Measurements from ENCODE around the gene SHISAL2B. TPM values are rescaled to one million over a fixed set of nuclear protein-coding genes. Genes with fewer than 3 reads are reported as not detected.

The SHISAL2B gene
- polyA plus RNA-seq, 2 of the 4 experiments (the other 2 are of a cell fraction): not detected

DNA sequence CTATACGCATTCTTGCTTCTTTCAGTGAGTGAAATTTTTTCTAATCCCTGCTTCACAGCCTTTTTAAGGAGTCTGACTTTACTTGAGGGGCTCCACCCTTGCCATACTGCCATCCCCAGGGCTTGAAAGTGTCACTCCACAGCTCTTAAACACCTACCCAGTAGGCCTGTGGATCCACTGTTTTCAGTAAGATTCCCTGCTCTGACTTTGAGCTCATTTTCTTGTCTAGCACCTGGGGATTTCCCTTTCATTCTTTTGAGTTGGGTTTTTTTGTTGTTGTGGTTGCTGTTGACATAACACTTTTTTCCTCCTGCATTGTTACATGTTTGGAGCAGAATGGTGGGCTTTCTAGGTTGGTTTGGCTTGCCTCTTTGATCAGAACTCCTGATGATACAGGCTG is 54.6 kb downstream of the SHISAL2B start:
- Histone ChIP-seq H3K4me3 (no peak overlapping the region), H3K27ac (no peak overlapping the region), H3K4me2 (no peak overlapping the region), H3K4me1 (no peaks in the 10 kb centered on the region), H3K9me3 (no peaks in the 10 kb centered on the region)
- DNase-seq (ENCODE audit: low read depth in 1 of 2, low spot score in 1 of 2) (no peak), ATAC-seq (no peak), FAIRE-seq (no peak)
- CTCF ChIA-PET: no interaction called here
- POLR2A ChIA-PET: no interaction called here
- no peak for TF ChIP-seq TFCP2L1 (CRISPR knock-in tag; IDR thresholded peaks at IDR 0.05)
- no peak for TF ChIP-seq RNF2 (IDR thresholded peaks at IDR 0.05; ENCODE audit: borderline replicate concordance, low read depth)
- no peak for TF ChIP-seq TP53 (CRISPR knock-in tag; IDR thresholded peaks at IDR 0.05)
- no peak for TF ChIP-seq KDM1A (IDR thresholded peaks at IDR 0.05; ENCODE audit: low read depth)
- TF ChIP-seq NFE2L2 (conservative IDR thresholded peaks at IDR 0.05; ENCODE audit: low read length): no peak
- TF ChIP-seq JUNB (IDR thresholded peaks at IDR 0.05): no peak
- TF ChIP-seq, protein P1, sequence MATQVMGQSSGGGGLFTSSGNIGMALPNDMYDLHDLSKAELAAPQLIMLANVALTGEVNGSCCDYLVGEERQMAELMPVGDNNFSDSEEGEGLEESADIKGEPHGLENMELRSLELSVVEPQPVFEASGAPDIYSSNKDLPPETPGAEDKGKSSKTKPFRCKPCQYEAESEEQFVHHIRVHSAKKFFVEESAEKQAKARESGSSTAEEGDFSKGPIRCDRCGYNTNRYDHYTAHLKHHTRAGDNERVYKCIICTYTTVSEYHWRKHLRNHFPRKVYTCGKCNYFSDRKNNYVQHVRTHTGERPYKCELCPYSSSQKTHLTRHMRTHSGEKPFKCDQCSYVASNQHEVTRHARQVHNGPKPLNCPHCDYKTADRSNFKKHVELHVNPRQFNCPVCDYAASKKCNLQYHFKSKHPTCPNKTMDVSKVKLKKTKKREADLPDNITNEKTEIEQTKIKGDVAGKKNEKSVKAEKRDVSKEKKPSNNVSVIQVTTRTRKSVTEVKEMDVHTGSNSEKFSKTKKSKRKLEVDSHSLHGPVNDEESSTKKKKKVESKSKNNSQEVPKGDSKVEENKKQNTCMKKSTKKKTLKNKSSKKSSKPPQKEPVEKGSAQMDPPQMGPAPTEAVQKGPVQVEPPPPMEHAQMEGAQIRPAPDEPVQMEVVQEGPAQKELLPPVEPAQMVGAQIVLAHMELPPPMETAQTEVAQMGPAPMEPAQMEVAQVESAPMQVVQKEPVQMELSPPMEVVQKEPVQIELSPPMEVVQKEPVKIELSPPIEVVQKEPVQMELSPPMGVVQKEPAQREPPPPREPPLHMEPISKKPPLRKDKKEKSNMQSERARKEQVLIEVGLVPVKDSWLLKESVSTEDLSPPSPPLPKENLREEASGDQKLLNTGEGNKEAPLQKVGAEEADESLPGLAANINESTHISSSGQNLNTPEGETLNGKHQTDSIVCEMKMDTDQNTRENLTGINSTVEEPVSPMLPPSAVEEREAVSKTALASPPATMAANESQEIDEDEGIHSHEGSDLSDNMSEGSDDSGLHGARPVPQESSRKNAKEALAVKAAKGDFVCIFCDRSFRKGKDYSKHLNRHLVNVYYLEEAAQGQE (IDR thresholded peaks at IDR 0.05): no peak
- no peak for TF ChIP-seq CHD2 (IDR thresholded peaks at IDR 0.05; ENCODE audit: low read length, partially characterized antibody)
- no peak for TF ChIP-seq CBX2 (IDR thresholded peaks at IDR 0.05; ENCODE audit: borderline replicate concordance, low read depth)
- TF ChIP-seq, protein P2, sequence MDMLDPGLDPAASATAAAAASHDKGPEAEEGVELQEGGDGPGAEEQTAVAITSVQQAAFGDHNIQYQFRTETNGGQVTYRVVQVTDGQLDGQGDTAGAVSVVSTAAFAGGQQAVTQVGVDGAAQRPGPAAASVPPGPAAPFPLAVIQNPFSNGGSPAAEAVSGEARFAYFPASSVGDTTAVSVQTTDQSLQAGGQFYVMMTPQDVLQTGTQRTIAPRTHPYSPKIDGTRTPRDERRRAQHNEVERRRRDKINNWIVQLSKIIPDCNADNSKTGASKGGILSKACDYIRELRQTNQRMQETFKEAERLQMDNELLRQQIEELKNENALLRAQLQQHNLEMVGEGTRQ (IDR thresholded peaks at IDR 0.05): no peak
- TF ChIP-seq, protein P3, sequence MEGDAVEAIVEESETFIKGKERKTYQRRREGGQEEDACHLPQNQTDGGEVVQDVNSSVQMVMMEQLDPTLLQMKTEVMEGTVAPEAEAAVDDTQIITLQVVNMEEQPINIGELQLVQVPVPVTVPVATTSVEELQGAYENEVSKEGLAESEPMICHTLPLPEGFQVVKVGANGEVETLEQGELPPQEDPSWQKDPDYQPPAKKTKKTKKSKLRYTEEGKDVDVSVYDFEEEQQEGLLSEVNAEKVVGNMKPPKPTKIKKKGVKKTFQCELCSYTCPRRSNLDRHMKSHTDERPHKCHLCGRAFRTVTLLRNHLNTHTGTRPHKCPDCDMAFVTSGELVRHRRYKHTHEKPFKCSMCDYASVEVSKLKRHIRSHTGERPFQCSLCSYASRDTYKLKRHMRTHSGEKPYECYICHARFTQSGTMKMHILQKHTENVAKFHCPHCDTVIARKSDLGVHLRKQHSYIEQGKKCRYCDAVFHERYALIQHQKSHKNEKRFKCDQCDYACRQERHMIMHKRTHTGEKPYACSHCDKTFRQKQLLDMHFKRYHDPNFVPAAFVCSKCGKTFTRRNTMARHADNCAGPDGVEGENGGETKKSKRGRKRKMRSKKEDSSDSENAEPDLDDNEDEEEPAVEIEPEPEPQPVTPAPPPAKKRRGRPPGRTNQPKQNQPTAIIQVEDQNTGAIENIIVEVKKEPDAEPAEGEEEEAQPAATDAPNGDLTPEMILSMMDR (IDR thresholded peaks at IDR 0.05): no peak
- TF ChIP-seq CEBPB (IDR thresholded peaks at IDR 0.05): no peak
- TF ChIP-seq POLR2A (IDR thresholded peaks at IDR 0.05; ENCODE audit: low read length): no peak
- TF ChIP-seq, protein P4, sequence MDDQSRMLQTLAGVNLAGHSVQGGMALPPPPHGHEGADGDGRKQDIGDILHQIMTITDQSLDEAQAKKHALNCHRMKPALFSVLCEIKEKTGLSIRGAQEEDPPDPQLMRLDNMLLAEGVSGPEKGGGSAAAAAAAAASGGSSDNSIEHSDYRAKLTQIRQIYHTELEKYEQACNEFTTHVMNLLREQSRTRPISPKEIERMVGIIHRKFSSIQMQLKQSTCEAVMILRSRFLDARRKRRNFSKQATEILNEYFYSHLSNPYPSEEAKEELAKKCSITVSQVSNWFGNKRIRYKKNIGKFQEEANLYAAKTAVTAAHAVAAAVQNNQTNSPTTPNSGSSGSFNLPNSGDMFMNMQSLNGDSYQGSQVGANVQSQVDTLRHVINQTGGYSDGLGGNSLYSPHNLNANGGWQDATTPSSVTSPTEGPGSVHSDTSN (IDR thresholded peaks at IDR 0.05): no peak
- no peak for TF ChIP-seq MAZ (IDR thresholded peaks at IDR 0.05; ENCODE audit: borderline replicate concordance, low read depth, low read length)
- TF ChIP-seq EHF (CRISPR knock-in tag; IDR thresholded peaks at IDR 0.05): no peak
- no peak for TF ChIP-seq ZFP36 (IDR thresholded peaks at IDR 0.05; ENCODE audit: borderline replicate concordance, partially characterized antibody)
- no peak for TF ChIP-seq MAFK (IDR thresholded peaks at IDR 0.05; ENCODE audit: partially characterized antibody)
- no peak for TF ChIP-seq SMC3 (IDR thresholded peaks at IDR 0.05)
- TF ChIP-seq ZSCAN20 (CRISPR knock-in tag; IDR thresholded peaks at IDR 0.05): no peak
- 95% methylated on average over 1 of the region's 1 CpG for WGBS (ENCODE audit: missing lambda C conversion rate)

DNA sequence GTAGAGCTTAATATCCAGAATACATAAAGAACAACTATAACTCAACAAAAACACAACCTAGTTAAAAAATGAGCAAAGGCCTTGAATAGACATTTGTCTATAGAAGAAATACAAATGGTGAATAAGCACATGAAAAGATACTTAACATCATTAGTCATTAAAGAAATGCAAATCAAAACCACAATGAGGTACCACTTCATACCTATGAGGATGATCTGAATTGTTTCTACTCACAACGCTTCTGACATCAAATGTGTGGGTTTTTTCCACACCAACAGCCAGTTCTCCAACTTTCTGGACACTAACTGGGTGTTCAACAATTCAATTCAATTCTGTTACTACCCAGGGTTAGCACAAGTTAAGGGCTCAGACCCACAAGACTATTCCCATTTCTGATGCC is 56.1 kb downstream of the SHISAL2B start:
- Histone ChIP-seq H3K4me1 (no peaks in the 10 kb centered on the region), H3K4me2 (no peak overlapping the region), H3K27ac (no peak overlapping the region), H3K4me3 (no peak overlapping the region), H3K9me3 (no peaks in the 10 kb centered on the region)
- FAIRE-seq: no peak
- no peak for ATAC-seq
- POLR2A ChIA-PET: no interaction called here
- CTCF ChIA-PET: interaction anchor here (1.2 to 1.6 kb wide), 2 partner anchors 12 to 134 kb away, joined by 3 to 5 read pairs; no protein-coding TSS in a partner anchor
- DNase-seq (ENCODE audit: low read depth in 1 of 2, low spot score in 1 of 2): no peak
- TF ChIP-seq CBX2 (IDR thresholded peaks at IDR 0.05; ENCODE audit: borderline replicate concordance, low read depth) (no peak), MAZ (IDR thresholded peaks at IDR 0.05; ENCODE audit: borderline replicate concordance, low read depth, low read length) (no peak)
- TF ChIP-seq, protein P1 (IDR thresholded peaks at IDR 0.05): no peak
- TF ChIP-seq, protein P2 (IDR thresholded peaks at IDR 0.05): no peak
- 97% methylated on average over 1 of the region's 1 CpG for WGBS (ENCODE audit: missing lambda C conversion rate)
